ENCODE results near the gene ELFN2. TPM values are rescaled to one million over a fixed set of nuclear protein-coding genes. Genes with fewer than 3 reads are reported as not detected.

The ELFN2 gene
- total RNA-seq, 1 donor from 2014 or later, result 0.82 TPM

DNA sequence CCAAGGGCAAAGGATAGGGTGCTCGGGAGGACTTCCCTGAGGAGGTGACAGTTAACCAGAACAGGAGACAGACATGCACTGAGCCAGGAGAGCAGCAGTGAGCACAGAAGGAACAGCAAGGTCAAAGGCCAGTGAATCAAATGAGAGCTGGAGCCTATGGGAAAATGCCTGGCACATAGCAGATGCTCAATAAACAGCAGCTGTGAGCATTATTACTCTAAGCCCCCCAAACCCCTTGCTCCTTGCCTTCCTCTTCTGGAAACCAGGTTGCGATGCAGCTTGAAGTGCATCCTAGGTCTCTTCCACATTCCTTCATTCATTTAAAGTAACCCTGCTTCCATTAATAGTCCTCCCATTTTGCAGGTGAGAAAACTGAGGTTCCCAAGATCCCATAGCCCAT is 13.0 kb downstream of the ELFN2 start:
- no peak overlapping the region for H3K9ac ChIP-seq
- H3K27me3 Mint-ChIP-seq (ENCODE audit: insufficient read depth, low read depth), result peaks cover 28% of the 10 kb centered on the region

DNA sequence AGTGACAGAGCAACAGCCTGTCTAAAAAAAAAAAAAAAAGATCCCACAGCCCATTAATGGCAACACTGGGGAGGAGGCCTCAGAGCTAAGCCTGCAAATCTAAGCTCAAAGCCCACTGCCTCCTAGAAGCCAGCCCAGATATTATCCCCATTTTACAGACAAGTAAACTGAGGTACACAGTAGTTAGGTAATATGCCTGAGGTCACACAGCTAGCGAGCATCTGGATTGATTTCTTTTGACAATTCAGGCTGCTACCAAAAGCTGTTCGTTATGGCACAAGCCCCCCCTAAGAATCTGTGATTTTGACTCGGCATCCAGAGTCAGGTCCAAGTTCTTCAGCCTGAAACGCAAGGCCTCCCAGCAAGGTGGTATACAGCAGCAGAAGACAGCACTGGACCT is 13.7 kb downstream of the ELFN2 start:
- Histone ChIP-seq H2AFZ (replicated peaks) (no peak overlapping the region), H3K27ac (no peak overlapping the region), H3F3A (ENCODE audit: low read depth) (peaks cover 12% of the 10 kb centered on the region), H4K20me1 (ENCODE audit: low read depth) (peaks cover 3% of the 10 kb centered on the region), H3K9ac (no peak overlapping the region), H3K79me2 (ENCODE audit: low read depth) (no peaks in the 10 kb centered on the region), H3K4me2 (no peak overlapping the region), H3K36me3 (no peaks in the 10 kb centered on the region), H3K4me1 (peaks cover 15% of the 10 kb centered on the region), H3K4me3 (no peak overlapping the region), H3K9me3 (ENCODE audit: low read depth) (no peaks in the 10 kb centered on the region), H3K27me3 (peaks cover under 1% of the 10 kb centered on the region)
- Mint-ChIP-seq H3K36me3 (no peaks in the 10 kb centered on the region), H3K27ac (no peak overlapping the region), H3K27me3 (ENCODE audit: insufficient read depth, low read depth) (peaks cover 22% of the 10 kb centered on the region), H3K4me3 (peak overlapping the region; percentile 13), H3K9me3 (no peaks in the 10 kb centered on the region), H3K4me1 (peaks cover 35% of the 10 kb centered on the region)
- no peak for TF ChIP-seq EZH2 (IDR thresholded peaks at IDR 0.05)
- TF ChIP-seq, protein P1, sequence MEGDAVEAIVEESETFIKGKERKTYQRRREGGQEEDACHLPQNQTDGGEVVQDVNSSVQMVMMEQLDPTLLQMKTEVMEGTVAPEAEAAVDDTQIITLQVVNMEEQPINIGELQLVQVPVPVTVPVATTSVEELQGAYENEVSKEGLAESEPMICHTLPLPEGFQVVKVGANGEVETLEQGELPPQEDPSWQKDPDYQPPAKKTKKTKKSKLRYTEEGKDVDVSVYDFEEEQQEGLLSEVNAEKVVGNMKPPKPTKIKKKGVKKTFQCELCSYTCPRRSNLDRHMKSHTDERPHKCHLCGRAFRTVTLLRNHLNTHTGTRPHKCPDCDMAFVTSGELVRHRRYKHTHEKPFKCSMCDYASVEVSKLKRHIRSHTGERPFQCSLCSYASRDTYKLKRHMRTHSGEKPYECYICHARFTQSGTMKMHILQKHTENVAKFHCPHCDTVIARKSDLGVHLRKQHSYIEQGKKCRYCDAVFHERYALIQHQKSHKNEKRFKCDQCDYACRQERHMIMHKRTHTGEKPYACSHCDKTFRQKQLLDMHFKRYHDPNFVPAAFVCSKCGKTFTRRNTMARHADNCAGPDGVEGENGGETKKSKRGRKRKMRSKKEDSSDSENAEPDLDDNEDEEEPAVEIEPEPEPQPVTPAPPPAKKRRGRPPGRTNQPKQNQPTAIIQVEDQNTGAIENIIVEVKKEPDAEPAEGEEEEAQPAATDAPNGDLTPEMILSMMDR (IDR thresholded peaks at IDR 0.05), result no peak
- no peak for TF ChIP-seq EZH2phosphoT487 (IDR thresholded peaks at IDR 0.05)
- DNase-seq (ENCODE audit: low spot score), result no peak

More for the DNA sequence above, 13.0 kb downstream of the ELFN2 start:
- Histone ChIP-seq H3K27me3 (peaks cover 8% of the 10 kb centered on the region), H3F3A (ENCODE audit: low read depth) (peaks cover 16% of the 10 kb centered on the region), H3K79me2 (ENCODE audit: low read depth) (no peaks in the 10 kb centered on the region), H4K20me1 (ENCODE audit: low read depth) (peaks cover 3% of the 10 kb centered on the region), H2AFZ (replicated peaks) (no peak overlapping the region), H3K4me1 (peaks cover 19% of the 10 kb centered on the region), H3K9me3 (ENCODE audit: low read depth) (no peaks in the 10 kb centered on the region), H3K36me3 (no peaks in the 10 kb centered on the region), H3K4me2 (no peak overlapping the region), H3K27ac (no peak overlapping the region), H3K4me3 (no peak overlapping the region)
- no peak for TF ChIP-seq EZH2phosphoT487 (IDR thresholded peaks at IDR 0.05)
- TF ChIP-seq EZH2 (IDR thresholded peaks at IDR 0.05), result no peak
- TF ChIP-seq, protein P1 (IDR thresholded peaks at IDR 0.05), result no peak
- no peak for DNase-seq (ENCODE audit: low spot score)
- H3K36me3 Mint-ChIP-seq, result no peaks in the 10 kb centered on the region
- peaks cover 41% of the 10 kb centered on the region for H3K4me1 Mint-ChIP-seq
- H3K27ac Mint-ChIP-seq, result no peak overlapping the region
- H3K4me3 Mint-ChIP-seq, result no peak overlapping the region
- no peaks in the 10 kb centered on the region for H3K9me3 Mint-ChIP-seq

DNA sequence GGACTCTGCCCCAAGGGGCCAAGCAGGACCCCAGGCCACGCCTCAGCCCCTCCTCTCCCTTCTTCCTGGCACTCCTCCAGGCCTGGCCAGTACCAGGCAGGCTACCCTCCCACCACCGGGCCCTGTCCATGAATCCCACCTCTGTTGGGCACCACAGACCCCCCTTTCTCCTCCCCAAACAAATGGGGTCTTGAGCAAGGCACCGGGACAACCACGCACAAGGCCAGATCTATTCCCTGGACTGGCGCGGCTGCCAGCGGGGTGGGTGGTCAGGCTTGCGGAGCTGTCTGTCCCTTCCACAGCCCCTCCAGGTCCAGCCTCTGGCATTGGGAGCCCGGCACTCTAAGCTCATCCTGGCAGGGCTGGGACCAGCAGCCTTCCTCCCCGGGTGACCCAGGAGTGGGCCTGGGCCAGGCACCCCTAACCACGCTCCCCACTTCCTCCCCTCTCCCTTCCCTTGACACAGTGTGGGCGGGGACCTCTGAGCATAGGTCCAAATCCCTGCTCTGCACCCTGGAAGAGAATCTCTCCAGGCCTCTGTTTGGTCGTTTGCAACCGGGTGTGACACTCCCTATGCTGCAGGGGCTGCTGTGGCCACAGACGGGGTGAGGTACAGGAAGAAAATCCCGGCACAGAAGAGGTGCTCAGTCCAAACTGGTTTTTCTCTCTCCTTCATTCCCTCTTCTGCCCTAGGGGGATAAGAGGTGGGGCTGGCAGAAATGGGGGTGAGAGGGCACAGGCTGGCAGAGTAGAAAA is 14.6 kb downstream of the ELFN2 start:
- TF ChIP-seq EZH2 (IDR thresholded peaks at IDR 0.05) (no peak), EZH2phosphoT487 (IDR thresholded peaks at IDR 0.05) (no peak)
- TF ChIP-seq, protein P1 (IDR thresholded peaks at IDR 0.05), result no peak
- Mint-ChIP-seq H3K27ac (no peak overlapping the region), H3K4me3 (no peak overlapping the region), H3K9me3 (no peaks in the 10 kb centered on the region), H3K27me3 (ENCODE audit: insufficient read depth, low read depth) (peaks cover 16% of the 10 kb centered on the region), H3K4me1 (peaks cover 31% of the 10 kb centered on the region), H3K36me3 (no peaks in the 10 kb centered on the region)
- H3K79me2 ChIP-seq (ENCODE audit: low read depth), result no peaks in the 10 kb centered on the region
- H2AFZ ChIP-seq (replicated peaks), result no peak overlapping the region
- peaks cover 3% of the 10 kb centered on the region for H4K20me1 ChIP-seq (ENCODE audit: low read depth)
- no peak overlapping the region for H3K27ac ChIP-seq
- no peak overlapping the region for H3K9ac ChIP-seq
- no peak for DNase-seq (ENCODE audit: low spot score)
- H3K4me3 ChIP-seq, result no peak overlapping the region
- no peaks in the 10 kb centered on the region for H3K27me3 ChIP-seq
- peaks cover 10% of the 10 kb centered on the region for H3F3A ChIP-seq (ENCODE audit: low read depth)
- peaks cover 14% of the 10 kb centered on the region for H3K4me1 ChIP-seq
- no peaks in the 10 kb centered on the region for H3K9me3 ChIP-seq (ENCODE audit: low read depth)
- H3K36me3 ChIP-seq, result no peaks in the 10 kb centered on the region
- no peak overlapping the region for H3K4me2 ChIP-seq

Data from neural progenitor cell (in vitro differentiated cells).